GM12878 (cell line): ENCODE results near the gene BBLN.

ENCODE experiments used
- ATF7 ChIP-seq: fragments of 450-650 bp; IDR thresholded peaks from 2 replicates; pipeline ENCODE4 v1.6.1; 2016; ENCODE audit warnings: low read depth, mild to moderate bottlenecking
- CHD2 ChIP-seq: IDR thresholded peaks from 2 replicates; pipeline ENCODE4 v1.6.1; 2011; ENCODE audit warnings: low read depth, low read length, improper control_type of control experiment, borderline replicate concordance
- CTCF ChIP-seq, 3 experiments: IDR thresholded peaks in 2 of 3; conservative IDR thresholded peaks in 1 of 3; 2 replicates each; pipeline ENCODE4 v1.5.1; 2011; ENCODE audit warnings: low read depth in 3 of 3, low read length in 3 of 3, mild to moderate bottlenecking in 3 of 3, control low read depth in 2 of 3, moderate library complexity in 2 of 3, inconsistent platforms in 1 of 3, mixed read lengths in 1 of 3; ENCODE audit not compliant: control insufficient read depth in 2 of 3, insufficient read depth in 1 of 3; ENCODE audit errors: extremely low read depth in 1 of 3
- MLLT1 ChIP-seq: fragments of 450-650 bp; IDR thresholded peaks from 2 replicates; pipeline ENCODE4 v1.6.1; 2016; ENCODE audit warnings: mild to moderate bottlenecking
- POLR2A ChIP-seq: IDR thresholded peaks from 2 replicates; pipeline ENCODE4 v1.6.1; 2011; ENCODE audit warnings: low read depth, mild to moderate bottlenecking, low read length
- RFX5 ChIP-seq: IDR thresholded peaks from 2 replicates; pipeline ENCODE4 v1.6.1; 2011; ENCODE audit warnings: low read depth, low read length, improper control_type of control experiment

- no peak for TF ChIP-seq CTCF (IDR thresholded peaks at IDR 0.05 in 2 of 3, conservative IDR thresholded peaks at IDR 0.05 in 1 of 3; ENCODE audit: control insufficient read depth in 2 of 3, extremely low read depth in 1 of 3, insufficient read depth in 1 of 3, low read depth in 3 of 3, low read length in 3 of 3)
- TF ChIP-seq CHD2 = no peak
- TF ChIP-seq POLR2A = no peak
- no peak for TF ChIP-seq MLLT1
- TF ChIP-seq ATF7 = no peak
- no peak for TF ChIP-seq RFX5
Observed at GRCh38 chr9:128160603-128160987, 530 bp downstream of the BBLN start.
